Bone marrow (tissue), 2 donors: ENCODE measurements around the gene IL6ST.
"Not testable (repeated sequence)": the region's sequence is repeated elsewhere in the genome, so short reads cannot be mapped to it uniquely, and the experiment has no call there.

Experiments used
- DNase-seq, 2 donors: peaks; one replicate each; lab custom pipeline; 2025; lab: John Stamatoyannopoulos, UW

IL6ST gene

GRCh38 chr5:56004874-56005273 is 10.1 kb upstream of the IL6ST start:
- no peak for DNase-seq

GRCh38 chr5:56003679-56004078 is 8.9 kb upstream of the IL6ST start:
- DNase-seq, result no peak

- no peak for DNase-seq
Observed at GRCh38 chr5:56003179-56003578, 8.4 kb upstream of the IL6ST start.

GRCh38 chr5:56002303-56002702 is 7.5 kb upstream of the IL6ST start:
- no peak for DNase-seq

GRCh38 chr5:56000221-56000620 is 5.5 kb upstream of the IL6ST start:
- not testable (repeated sequence) for DNase-seq

GRCh38 chr5:55998966-55999365 is 4.2 kb upstream of the IL6ST start:
- no peak for DNase-seq

- peak in 1 of 2 donors; percentile 28 for DNase-seq
Observed at GRCh38 chr5:55997742-55998351, 3.1 kb upstream of the IL6ST start.

GRCh38 chr5:55994998-55995914 is 493 bp upstream of the IL6ST start:
- DNase-seq, result peak; percentile 81 to 83

GRCh38 chr5:55993731-55994494 is 850 bp downstream of the IL6ST start:
- no peak for DNase-seq

GRCh38 chr5:55993013-55993412 is 1.8 kb downstream of the IL6ST start:
- no peak for DNase-seq

GRCh38 chr5:55991768-55992486 is 2.8 kb downstream of the IL6ST start:
- no peak for DNase-seq

- not testable (repeated sequence) for DNase-seq
Observed at GRCh38 chr5:55990895-55991294, 3.9 kb downstream of the IL6ST start.

GRCh38 chr5:55989860-55990259 is 4.9 kb downstream of the IL6ST start:
- DNase-seq, result no peak

GRCh38 chr5:55988979-55989638 is 5.7 kb downstream of the IL6ST start:
- no peak for DNase-seq

GRCh38 chr5:55988428-55988827 is 6.3 kb downstream of the IL6ST start:
- not testable (repeated sequence) for DNase-seq

- DNase-seq, result no peak
Observed at GRCh38 chr5:55986931-55987330, 7.8 kb downstream of the IL6ST start.

- no peak for DNase-seq
Observed at GRCh38 chr5:55985181-55985580, 9.6 kb downstream of the IL6ST start.

- DNase-seq, result no peak
Observed at GRCh38 chr5:55983986-55984385, 10.8 kb downstream of the IL6ST start.

- no peak for DNase-seq
Observed at GRCh38 chr5:55982957-55983381, 11.8 kb downstream of the IL6ST start.

- DNase-seq, result no peak
Observed at GRCh38 chr5:55973296-55973695, 21.5 kb downstream of the IL6ST start.

GRCh38 chr5:55969956-55970355 is 24.8 kb downstream of the IL6ST start:
- no peak for DNase-seq
